GM19351 (cell line): Measurements from ENCODE around the gene MOB3B.
"Not testable (repeated sequence)": the region's sequence is repeated elsewhere in the genome, so short reads cannot be mapped to it uniquely, and the experiment has no call there.

ENCODE experiments used
- ATAC-seq: cut with Tn5 transposase; IDR thresholded peaks from one replicate; pipeline ENCODE4 v1.9.1; 2021; ENCODE audit warnings: mild to moderate bottlenecking, moderate library complexity; ENCODE audit not compliant: unreplicated experiment

Gene MOB3B

GRCh38 chr9:27451207-27451797, 78.3 kb downstream of the MOB3B start:
- ATAC-seq = no peak

DNA sequence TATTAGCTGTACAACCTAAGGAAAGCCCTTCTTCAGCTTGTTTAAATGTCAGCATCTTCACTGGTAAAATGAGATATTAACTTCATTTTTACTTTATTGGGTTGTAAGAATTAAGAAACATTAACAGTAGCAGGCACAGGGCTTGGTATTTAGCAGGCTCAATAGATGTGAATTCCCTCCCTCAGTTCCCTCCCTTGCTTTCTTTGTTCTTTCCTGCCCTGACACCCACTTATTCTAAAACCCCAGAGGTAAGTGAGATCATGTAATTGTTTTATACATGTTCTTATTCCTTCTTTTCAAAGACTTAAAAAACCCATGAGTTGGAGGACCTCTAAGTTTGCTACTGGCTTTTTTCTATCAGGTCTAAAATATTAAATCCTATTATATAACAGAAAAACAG, 78.9 kb downstream of the MOB3B start:
- no peak for ATAC-seq

DNA sequence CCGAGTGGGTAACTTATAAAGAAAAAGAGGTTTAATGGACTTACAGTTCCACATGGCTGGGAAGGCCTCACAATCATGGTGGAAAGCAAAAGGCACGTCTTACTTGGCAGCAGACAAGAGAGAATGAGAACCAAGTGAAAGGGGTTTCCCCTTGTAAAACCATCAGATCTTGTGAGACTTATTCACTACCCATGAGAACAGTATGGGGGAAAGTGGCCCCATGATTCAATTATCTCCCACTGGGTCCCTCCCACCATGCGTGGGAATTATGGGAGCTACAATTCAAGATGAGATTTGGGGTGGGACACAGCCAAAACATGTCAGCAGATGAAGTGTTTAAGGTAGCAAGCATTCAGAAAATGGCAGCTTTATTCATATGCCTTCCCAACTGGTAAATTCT, 81.3 kb downstream of the MOB3B start:
- not testable (repeated sequence) for ATAC-seq

GRCh38 chr9:27447031-27447683, 82.5 kb downstream of the MOB3B start:
- no peak for ATAC-seq

- no peak for ATAC-seq
These were observed 83.9 kb downstream of the MOB3B start for GRCh38 chr9:27445688-27446087.

DNA sequence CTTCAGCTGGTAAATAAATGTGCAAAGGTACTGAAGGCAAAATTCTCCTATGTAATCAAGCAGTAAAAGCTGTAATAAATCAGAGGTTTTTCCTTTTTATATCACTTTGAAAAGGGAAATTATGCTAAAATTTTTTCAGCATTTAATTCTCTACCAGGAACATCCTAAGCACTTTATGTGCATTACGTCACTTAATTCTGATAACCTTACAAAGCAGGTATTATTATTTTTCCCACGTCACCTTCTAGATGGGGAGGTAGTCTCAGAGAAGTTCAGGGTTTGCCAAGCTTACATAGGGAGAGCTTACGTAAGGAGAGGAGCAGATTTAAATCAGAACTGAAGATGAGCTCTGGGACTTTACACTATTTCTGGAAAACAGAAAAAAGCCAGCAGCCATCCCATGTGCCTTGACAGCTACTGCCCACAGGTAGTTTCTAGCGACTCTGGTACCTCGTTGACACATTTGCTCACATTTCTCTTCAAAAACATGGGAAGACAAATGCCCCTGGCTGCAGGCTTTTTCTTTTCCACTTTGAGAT, 84.5 kb downstream of the MOB3B start:
- ATAC-seq = no peak

DNA sequence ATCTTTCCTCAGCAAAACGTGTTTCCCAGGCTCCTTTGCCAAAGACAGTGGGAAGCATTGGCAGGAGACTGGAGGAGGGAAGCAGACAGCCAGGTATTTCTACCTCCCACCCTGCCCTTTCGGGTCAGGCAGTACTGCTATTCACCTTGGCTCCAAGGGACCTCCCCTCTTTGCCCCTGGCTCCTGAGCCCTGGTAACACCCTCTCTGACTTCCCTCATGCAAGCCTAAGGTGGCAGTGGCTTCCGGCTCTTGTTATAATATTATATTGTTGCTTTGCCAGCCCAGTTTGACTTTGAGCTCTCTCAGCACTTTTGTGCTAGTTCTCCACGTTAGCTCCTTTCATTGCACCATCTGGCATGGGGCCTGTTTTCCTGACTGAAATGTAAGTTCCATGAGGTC, 87.2 kb downstream of the MOB3B start:
- ATAC-seq = no peak

GRCh38 chr9:27441741-27442070, 87.9 kb downstream of the MOB3B start:
- peak; percentile 96 for ATAC-seq

- ATAC-seq = peak; percentile 37
These were observed 88.5 kb downstream of the MOB3B start for GRCh38 chr9:27440888-27441740.

GRCh38 chr9:27438522-27438921, 91.1 kb downstream of the MOB3B start:
- ATAC-seq = no peak

DNA sequence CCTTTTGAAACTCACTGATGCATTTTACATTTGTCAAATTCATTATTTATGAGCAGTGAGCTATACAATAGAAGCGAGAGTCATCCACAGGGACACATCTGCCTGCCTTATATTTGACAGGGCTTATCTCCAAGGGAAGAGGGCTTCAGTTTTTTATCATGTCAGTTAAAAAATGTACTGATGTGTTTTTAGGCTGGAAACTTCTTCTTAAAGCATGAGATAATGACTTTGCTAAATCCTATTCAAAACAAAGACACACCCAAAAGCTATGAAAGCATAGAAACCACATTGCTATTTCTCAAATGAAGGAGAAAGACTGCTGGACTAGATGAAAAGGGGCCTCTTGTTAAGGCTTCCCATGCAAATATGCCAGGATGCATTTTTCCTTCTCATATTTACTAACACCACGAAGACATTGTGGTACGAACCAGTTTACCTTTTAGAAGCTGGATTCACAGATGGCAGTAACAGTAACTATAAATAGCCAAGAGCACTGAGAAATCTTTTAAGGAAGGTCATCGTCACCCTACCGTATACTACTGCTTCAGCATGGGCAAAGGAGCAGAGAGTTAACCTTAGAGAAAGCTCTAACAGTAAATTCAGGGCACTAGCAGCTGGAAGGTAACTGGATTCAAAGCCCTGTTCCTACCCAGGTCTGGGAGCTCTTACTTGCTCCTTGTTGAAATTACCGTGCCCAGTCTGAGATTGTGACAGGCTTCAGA, 91.8 kb downstream of the MOB3B start:
- ATAC-seq = no peak

DNA sequence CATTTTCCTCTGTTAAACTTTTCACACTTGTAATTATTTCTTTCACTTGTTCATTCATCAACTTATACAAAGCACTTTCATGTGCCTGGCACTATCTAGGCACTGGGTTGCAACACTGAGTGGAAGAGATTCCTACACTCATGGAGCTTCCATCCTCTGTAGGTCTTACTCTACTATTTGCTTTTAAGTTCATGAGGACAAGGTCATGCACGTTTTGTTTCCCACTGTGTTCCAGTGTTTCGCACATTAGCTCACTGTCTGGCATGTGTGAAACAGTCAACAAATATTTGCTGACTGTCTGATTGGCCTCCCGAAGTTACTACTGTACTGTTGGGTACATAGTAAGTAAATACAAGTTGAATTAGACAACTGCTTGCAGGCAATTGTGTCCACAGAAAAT, 93.4 kb downstream of the MOB3B start:
- ATAC-seq = no peak

GRCh38 chr9:27433631-27434325, 95.8 kb downstream of the MOB3B start:
- no peak for ATAC-seq

DNA sequence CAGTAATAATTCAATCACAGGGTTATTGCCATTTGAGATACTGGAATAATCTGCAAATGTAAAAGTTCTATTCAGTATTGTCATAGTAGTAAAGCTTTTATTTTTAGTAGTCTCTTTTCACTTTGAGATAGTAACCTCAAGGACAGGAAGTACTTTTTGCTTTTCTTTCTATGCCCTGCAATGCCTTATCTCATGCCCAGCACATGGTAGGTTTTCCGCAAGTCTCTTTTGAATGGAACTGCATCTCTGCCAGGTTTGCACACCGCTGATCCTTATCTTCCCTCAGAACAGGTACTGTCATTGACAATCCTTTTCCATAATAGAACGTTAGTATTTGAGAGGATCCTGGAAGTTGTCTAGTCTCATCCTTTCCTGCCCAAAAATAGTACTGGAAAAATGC, 97.3 kb downstream of the MOB3B start:
- ATAC-seq = no peak

GRCh38 chr9:27431543-27432147, 98.0 kb downstream of the MOB3B start:
- no peak for ATAC-seq

DNA sequence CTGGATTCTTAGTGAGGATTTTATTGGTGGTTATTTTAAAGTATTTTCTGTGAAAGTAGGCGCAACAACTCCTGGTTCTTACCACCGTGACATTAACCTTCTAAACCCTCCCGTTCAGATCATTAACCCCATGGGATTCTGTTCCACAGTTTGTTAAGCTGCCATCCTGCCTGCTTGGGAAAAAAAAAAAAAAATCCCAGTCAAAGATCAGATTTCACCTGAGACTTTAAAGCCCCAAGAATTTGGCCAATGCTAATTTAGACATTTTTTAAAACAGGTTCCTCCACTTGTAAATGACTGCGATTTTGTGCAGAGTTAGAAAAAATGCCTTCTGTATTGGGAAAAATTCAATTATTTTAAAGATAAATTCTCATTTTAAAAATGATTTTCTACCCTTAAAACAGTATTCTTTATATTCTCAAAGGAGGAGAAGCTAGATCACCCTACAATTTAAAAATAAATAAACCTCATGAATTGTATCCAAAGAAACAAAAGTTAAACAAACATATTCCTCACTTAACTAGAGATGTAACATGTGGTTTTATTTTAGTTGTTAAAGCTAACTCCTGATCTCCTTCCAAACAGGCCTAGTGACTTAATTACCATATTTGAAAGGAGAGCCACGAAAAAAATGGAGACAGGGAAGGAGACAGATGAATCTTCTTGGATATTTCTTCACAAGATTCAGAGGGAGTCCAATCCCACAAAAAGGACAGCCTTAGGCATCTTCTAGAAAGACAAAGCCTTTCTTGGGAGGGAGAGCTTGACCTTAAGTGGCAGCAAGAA, 98.7 kb downstream of the MOB3B start:
- ATAC-seq = no peak

DNA sequence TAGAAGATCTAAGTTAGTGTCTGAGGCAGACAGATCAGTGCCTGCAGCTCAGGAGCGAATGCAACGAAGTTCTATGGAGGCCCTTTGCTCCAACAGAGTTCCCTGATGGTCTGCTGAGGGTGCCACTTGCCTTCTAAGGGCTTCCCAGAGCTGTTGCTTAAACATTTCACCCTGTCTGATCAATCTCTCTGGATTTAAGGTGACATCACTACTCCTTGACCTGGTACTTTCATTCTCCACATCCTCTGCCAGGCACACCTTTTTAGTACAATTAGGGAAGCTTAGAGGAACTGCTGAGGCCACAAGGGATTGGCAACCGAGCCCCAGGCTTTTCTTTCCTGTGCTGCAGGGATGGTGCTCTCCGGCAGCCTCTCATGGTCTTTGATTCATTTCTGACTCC, 99.7 kb downstream of the MOB3B start:
- no peak for ATAC-seq

DNA sequence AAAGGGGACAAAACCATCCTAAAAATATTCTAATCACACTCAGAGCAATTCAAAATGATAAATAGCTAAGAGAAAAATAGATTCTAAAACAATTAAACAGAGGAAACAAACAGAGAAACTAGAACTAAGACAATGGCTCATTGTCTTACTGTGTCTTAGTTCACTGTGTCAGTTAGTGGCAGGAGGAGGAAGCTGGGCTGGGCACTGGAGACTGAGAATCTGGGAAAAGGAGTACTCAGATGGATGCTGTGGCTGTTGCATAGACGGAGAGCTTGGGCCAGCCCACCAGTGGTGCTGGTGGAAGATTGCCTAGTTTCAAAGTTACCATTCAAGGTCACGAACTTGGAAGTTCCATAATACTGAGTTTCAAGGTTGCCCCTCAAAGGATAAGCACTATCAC, 100.2 kb downstream of the MOB3B start:
- no peak for ATAC-seq

- ATAC-seq = no peak
These were observed 101.1 kb downstream of the MOB3B start for GRCh38 chr9:27428551-27428950.

GRCh38 chr9:27427272-27427643, 102.4 kb downstream of the MOB3B start:
- no peak for ATAC-seq
